Activated CD4-positive, alpha-beta T cell treated with anti-CD3 and anti-CD28 coated beads, Interleukin-2, Interleukin-6, amounts not matched to agents 100 ng/mL and 50 ng/mL, durations not matched to agents 16 hours and 8 hours (primary cell): ENCODE results near the gene SPTB.

Experiments used
- DNase-seq: peaks from one replicate; pipeline ENCODE4 v3.0.0-alpha.2; 2020

SPTB gene

DNA sequence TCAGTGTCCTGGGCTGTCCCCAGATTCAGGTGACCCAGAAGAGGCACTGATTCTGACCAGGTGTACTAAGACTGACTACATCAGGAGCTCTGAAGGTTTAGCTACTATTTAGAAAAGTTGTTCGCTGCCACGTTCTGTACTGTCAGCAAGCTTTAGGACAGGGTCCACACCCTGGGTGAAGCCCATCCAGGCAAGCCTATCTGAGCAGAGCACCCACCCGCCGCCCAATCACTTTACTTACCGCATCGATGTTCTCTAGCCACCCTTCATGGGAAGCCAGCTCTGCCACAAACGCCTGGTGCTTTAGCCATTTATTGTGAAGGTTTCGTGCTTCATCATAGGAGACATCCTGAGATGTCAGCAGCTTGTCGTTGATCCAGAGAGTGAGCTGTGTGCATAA, 95.7 kb downstream of the SPTB start:
- no peak for DNase-seq

DNA sequence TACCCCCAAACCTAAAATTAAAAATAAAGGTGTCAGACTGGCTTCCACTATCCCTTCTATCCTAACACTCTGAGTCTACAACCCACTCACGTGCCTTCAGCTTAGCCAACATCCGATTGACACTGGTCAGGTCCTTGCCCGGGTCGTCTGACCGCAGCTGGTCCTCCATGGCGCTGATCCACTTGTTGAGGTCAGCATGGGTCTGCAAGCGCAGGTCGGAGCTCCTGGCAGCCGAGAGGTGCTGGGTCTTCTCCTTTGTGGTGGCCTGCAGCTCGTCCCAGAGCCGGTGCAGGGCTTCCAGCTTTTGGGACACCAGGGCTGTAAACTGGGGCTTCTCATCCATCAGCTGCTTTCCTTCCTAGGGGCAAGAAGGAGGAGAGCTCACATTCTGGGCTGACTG, 97.5 kb downstream of the SPTB start:
- no peak for DNase-seq

DNA sequence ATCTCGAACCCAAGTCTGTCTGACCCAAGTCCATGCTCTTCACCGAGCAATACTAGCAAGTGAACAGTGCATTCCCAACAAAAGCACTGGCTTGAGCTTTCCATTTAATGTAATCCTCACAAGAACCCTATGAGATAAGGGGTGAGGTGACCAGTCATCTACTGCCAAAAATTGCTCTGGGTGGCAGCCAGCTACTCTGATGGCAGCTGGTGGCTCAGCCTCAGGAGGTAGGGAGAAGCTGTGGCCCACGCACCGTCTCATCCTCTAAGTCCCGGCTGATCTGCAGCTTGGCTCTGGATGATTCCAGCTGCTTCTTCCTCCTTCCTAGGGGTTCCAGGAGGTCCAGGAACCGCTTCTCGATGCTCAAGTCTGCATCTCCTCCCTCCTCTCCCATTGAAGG, 100.2 kb downstream of the SPTB start:
- no peak for DNase-seq

DNA sequence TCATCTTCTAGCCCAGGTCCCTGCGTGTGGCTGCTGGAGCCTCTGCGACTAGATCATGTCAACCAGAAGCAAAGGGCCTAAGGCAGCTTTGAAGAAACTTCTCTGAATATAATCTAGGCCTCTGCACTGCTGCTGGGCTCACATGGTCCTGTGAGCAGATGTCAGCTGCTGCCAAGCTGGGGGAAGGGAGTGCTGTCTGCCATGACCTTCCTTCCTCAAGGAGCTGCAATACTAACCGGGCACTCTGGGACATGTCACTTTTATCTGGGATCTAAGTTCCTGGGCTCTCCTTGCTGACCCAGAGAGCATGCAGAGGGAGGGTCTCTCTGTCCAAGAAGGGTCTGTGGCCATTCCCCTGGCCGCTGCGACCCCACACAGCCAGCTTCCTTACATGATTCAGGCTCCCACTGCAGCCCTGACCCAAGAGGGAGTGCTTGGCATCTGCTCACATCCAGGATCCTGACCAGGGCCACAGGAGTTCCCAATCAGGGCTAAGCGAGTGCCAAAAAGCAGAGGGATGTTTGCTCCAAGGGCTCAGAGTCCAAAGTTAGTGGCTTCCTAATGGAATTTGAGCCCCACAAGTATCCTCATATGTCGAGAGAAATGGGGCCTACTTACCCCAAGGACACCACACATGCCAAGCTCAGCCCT, 101.5 kb downstream of the SPTB start:
- no peak for DNase-seq

DNA sequence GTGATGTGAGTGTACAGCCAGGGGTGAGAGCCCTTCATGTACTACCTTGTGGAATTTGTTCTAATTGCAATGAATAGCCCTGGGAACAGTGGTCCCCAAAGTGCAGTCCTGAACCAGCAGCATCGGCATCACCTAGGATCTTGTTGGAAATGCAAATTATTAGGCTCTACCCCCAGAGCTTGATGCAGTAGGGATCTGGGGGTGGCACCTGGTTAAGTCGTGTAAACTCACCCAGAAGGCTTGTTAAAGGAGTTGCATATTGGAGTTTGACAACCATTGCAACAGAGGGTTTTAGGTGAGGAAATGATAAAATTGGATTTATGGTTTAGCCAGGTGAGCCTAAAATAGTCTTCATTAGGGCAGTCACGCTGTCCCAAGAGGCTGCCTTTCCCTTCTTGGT, 102.2 kb downstream of the SPTB start:
- DNase-seq, result no peak

DNA sequence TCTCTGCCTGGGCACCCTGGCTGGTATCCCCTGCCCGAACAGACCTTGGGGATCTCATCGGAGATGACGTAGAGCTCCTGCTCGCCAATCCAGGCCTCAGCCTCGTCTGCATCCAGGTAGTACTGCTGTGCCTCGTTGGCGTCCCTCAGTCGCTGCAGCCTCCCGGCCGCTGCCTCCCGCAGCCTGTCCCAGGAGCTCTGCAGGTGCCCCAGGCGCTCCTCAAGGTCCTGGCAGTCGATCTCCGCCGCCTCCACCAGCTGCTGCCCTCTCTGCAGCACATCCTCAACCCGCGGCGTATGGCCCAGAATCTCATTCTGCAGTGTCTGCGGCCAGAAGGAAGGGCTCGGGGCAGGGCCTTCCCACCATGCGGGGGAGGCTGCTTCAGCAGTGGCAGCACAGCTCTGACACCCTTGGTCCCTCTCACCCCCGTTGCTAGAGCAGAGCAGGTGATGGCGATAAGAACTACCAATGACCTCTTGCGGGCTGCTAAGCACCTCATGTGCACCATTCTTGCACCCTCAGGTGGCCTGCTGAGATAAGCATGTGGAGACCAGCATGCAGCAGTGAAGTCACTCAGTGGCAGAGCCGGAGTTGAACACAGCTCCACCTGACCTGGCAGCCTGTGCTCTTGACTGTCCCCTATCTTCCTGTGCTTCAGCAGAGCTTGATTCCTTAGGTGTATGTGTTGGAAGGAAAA, 104.5 kb downstream of the SPTB start:
- no peak for DNase-seq

DNA sequence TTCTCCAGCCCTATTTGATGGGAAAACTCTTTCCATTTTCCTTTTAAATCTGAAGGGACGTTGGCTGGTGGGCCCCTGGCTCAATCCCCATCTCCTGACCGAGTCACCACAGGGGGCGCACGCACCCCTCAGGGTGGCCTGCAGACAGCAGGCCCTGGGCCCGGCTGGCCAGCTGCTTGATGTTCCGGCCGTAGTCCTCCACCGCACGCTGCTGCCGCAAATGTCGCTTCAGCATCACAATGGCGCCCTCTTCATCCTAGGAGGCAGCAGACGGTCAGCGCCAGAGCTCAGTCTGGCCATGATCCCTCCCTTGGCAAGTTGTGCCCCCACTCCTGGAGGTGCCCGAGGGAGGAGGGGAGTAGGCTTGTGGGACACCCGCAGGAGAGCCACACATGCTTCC, 105.4 kb downstream of the SPTB start:
- no peak for DNase-seq

DNA sequence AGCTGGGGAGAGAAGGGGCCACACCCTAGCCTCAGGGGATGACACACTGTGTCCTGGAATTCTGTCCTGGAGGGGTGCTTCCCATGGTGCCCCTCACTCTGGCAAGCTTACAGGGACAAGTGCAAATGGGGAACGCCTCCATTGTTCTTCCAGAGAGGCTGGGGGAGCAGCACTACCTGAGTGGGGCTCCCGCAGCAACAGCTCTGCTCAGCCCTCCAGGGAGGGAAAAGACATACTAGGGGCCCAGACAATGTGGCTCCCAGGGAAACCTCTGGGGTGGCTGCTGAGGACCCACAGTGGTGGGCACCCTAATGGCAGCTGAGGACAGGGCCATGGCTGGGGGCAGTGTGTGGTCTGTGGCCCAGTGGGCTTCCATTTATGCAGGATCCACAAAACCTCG, 106.1 kb downstream of the SPTB start:
- DNase-seq, result no peak

DNA sequence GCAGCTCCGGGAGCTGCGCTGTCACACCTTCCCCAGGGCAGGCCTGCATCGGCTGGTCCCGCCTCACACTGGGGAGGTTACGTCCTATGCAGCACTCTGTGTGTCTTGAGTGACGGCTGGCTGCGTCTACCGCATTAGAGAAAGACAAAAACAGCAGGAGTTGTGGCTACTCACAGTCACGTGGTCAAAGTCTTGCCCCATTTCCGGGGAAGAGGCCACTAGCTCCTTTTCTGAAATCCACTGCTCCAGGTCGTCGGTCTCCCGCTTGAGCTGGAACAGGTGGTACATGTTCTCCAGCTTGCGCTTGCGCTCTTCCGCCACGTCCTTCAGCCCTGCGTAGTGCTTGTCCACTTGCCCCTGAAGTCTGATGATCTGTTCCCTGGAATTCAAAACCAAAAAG, 106.7 kb downstream of the SPTB start:
- DNase-seq, result no peak

DNA sequence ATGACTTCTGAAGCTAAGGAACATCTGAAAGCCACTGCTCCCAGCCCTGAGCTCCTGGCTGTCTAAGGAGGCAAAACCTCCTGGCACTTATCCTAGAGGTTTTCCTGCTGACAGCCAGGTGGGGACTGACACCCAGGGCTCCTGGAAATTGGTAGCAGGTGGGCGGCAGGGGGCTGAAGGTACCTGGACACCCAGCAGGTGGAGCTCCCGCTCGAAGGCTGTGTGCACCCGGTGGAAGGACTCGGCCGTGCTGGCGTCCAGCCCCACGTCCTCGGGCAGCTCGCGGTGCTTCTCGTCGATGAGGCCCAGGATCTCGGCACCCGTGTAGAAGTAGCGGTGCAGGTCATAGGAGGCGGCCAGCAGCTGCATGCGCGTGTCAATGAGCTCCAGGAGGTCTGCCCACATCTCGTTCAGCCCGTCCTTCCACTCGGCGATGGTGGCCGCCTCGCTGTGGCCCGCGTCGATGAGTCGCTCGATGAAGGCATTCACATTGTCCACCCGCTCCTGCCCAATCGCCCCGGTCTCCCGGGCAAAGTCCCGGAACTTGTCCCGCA, 107.2 kb downstream of the SPTB start:
- DNase-seq, result no peak

DNA sequence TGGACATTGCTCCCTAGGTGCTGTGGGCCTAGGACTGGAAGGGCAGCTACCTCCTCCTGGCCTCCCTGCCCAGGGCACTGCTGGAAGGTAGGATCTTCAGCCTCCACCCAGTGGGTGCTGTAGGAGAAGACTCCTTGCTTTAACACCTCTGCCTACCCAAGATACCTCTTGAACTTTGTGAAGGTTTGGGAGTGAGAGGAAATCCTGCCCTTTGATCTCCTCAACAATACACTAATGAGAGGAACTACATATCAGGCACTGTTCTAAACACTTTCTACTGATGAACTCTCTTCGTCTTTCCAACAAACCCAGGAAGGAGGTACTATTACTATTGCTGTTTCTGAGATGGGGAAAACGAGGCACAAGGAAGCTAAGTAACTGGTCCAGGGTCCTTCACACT, 108.5 kb downstream of the SPTB start:
- no peak for DNase-seq

DNA sequence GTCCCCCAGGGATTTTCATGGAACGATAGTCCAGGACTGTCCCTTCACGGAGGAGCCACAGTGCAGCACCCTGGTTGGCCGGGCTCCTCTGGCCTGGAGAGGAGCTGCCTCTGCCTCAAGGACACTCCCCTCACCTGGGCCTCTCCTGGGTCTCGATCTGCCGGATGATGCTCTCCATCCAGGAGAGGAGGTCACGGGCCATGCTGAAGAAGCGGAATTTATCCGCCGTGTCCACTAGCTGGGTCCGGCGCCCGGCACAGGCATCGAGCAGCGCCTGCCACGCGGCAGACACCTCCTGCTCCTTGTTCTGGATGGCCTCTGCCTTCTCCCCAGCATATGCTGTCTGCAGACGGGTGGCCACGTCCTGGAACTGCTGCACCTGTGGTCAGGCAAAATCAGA, 109.0 kb downstream of the SPTB start:
- DNase-seq, result no peak

DNA sequence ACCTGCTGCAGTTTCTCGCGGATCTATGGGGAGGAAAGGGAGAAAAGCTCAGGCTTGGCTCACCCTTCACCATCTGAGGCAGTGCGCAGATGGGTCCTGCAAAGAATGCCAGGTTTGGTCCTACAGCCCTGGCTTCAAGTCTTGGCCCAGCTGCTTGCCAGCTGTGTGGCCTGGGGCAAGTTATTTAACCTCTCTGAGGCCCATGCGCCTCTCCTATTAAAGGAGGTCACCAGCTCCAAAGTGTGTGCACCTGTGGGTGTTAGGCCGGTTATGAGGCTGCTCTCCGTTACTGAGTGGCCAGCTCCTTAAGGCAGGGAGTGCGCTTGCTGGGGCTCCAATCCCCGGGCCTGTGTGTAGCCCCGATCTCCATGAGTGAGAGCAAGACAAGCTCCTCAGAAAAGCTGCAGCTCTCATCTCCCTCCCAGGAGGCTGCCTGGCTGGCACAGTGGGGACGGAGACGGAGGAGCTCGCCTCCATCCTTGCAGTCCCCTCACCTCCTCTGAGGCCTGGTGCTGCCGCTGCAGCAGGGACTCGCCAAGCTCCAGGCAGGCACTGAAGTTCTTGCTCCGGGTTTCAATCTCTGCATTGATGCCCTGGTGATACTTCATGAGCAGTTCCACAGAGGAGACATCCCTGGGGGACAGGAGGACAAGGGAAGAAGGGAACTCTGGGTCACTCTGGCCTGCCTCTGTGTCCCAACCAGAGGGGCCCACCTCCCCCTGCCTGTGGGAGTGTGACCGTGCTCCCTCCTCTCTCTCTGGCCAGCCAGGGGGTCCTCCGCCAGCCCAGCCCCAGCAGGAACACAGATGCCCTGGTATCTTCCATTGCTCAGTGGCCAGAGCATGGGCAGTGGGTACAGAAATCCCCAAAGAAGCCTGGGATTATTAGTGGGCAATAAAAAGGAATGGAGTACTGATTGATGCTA, 110.3 kb downstream of the SPTB start:
- no peak for DNase-seq

DNA sequence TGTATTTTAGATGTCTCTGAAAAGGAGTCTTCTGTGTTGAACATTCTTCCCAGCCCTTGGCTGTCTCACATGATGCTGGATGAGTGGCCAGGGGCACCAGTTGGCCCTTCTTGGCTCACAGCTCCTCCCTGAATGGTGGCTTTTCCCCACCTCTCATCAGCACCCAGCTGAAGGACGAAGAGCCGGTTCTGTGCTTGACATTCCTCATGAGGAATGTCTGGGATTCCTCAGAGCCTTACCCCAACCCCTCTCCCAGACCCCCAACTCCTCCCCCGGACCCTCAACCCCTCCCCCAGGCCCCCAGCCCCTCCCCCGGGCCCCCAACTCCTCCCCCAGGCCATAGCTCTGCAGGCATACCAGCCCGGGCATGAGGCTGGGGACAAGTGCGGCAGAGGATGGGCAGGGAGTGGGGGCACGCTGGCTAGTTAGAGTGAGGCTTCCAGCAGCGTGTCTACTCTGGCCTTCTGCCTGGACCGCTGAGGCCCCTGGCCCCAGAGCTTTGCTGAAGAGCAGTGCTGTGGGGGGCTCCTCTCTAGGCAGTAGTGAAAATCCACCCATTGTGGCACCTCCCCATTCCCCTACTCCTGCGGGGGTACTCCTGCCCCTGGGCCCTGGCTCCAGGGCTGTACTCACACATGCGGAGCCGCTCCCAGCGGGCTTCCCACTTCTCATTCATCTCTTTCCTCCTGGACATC, 111.2 kb downstream of the SPTB start:
- no peak for DNase-seq

DNA sequence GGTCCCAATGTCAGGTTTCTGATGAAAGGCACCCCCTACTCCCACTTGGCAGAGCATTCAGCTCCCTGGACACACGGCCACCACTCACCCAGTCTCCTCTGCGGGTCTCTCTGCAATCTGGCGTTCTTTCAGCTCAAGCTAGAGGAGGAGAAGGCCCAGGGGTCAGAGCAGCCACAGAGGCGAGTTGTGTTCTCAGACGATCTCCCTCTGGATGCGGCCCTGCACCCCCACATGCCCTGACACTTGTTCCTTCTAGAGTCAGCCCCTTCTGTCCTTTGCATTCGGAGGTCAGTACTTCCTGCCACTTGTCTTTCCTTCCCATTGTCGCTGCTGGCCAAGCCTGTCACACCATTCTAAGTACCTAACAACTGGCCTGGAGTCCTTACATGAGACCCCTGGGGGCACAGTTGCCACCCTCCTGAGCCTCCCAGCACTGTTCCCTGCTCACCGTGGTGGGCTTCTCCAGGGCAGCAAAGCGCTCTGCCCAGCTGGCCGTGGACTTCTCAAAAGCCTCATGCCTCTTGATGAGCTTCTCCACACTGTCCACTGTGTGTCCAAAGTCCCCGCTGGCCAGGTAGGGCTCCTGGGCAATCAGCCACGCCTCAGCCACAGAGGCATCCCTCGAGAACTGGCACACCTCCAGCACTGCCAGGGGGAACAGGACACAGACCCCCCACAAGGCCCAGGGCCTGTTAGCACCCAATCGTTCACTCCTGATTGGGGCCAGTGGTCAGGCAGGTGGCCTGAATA, 112.3 kb downstream of the SPTB start:
- DNase-seq, result no peak

DNA sequence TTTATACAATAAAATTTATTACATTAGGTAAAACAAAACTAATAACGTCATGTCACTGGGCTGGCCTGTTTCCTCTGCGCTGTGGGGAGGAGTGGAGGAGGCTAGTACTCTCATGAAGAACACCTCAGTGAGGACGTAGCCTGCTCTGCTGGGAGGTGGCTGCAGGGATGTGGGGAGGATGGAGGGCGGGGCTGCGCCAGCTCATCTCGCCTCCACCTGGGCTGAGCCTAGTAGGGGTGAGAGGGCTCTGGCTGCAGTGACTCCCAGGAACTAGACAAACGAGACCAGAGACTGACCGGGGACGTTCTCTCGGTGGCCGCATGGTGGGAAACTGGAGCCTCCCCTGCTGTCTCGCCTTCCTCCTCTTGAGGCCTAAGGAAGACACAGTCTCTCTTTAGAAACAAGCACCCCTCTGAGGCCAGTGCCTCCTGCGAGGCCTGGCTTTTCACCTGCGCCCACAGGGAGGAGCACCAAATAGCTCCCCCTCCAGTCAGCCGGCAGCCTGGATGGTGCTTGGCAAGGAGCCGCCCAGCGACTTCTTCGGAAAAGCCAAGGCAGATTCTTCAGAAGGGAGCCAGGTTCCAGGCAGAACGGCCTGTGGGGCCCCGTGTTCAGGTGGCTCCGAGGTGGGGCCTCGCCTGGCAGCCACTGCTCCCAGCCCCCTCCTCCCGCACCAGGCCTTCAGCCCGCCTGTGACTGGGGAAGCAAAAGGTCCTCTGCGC, 113.1 kb downstream of the SPTB start:
- DNase-seq, result no peak

DNA sequence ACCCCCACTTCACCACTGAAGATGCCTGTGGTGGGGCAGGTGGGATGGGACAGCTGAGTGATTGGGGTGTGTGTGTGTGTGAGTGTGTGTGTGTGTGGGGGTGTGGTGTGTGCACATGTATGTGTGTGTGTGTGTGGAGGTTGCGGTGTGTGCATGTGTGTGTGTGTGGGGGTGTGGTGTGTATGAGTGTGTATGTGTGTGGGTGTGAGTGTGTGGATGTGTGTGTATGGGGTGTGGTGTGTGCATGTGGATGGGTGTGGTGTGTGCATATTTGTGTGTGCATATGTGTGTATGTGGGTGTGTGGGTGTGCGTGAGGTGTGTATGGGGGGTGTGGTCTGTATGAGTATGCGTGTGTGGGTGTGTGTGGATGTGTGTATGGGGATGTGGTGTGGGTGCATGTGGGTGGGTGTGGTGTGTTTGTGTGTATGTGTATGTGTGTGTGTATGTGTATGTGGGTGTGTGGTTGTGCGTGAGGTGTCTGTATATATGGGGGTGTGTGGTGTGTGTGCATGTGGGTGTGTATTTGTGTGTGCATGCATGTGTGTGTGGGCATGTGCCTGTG, 113.9 kb downstream of the SPTB start:
- DNase-seq, result no peak

DNA sequence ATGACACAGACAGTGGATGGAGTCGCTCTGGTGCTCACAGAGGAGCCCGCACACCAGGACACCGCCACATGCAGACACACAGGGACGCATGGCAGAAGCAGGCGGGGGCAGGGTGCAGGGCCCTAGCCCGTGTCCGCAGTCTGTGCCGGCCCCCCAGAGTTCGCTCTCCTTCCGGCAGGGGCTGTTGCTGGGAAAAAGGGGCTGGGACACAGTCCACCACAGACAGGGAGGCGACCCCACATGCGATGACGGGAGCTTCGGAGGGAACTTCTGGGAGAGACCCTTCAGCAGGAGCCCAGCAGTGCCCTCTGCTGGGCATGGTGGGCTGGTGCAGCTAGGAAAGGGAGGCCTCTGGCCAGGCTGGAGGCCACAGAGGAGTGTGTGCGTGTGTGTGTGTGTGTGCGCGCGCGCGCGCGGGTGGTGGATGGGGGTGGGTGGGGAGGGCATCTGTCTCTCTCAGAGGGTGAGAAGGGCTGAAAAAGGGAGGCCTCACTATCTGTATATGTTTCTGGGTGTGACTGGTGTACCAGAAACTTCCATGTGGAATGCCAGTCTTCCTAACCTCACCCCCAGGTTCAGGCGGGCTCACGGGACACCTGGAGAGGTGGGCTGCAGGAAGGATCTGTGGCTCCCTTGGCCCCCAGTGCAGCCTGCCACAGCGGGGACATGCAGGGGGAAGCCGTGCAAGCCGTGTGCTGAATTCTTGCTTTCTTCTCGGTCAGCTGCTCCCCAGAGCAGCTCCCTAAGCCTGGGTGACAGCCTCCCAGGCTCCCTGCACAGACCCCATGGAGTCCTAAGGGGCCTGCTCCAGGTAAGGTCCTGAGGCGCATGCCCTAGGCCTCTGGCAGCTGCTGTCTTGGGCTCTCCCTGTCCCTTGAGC, 114.8 kb downstream of the SPTB start:
- peak; percentile 81 for DNase-seq

DNA sequence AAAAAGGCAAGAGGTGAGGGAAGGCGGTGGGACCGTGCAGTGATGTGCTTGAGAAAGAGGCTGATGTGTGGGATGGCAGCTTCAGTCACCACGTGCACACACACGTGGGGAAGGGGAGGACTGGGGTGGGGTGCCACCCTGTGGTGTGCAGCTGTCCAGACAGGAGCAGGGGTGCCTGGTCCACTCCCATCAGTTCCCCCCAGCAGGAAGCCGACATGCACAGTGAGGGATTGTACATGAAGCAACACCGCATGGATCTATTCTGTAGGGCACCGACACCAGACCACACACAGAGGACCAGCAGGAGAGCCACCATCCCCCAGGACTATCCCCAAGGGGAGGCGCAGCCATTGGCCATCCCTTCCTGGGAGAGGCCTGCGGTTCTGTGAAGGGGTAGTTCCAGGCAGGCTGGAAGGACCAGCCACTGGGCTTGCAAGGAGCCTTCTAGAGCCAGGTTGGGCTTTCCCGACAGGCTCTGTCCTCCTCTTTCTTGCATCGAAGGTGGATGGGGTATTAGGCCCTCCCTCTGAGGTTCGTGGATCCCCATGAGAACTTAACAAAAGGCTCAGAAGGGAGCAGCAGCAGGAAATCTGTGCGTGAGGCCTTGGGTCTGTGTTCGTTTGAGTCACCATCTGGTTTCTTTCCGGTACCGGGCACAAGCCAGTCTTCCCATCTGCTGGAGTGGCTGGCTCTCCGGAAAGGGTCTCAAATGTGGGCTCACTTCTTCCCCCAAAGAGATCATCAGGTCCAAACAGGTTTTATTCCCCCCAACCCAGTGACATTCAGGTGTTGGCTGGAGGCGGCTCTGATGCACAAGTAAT, 115.7 kb downstream of the SPTB start:
- no peak for DNase-seq
